GM21526 (cell line): ENCODE measurements around the gene RBM24.

ENCODE experiments used
- ATAC-seq: cut with Tn5 transposase; IDR thresholded peaks from one replicate; pipeline ENCODE4 v1.9.1; 2021; ENCODE audit warnings: moderate library complexity; ENCODE audit not compliant: unreplicated experiment, low FRiP score

RBM24 gene

DNA sequence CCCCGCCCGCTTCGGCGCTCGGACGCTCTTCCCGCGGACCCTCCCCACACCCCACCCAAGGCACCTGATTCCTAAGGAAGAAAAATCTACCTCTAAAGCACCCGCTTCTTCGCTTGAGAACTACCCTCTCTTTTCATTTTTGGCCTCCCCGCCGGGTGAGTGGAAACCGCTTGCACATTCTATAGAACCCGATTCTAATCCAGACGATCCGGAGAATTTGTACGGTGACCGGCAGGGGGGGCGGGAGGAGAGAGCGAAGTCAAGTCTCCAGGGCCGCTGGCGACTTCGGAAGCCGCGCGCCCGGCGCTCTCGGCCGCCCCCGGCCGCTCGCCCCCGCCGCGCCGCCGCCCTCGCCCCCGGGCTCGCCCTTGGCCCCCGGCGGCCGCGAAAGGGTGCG, at the start of gene RBM24:
TSS of gene RBM24 (plus strand) at position 262 of the 397 bp plus-strand sequence. CDS start 221 bp downstream, outside the sequence.
- no peak for ATAC-seq

DNA sequence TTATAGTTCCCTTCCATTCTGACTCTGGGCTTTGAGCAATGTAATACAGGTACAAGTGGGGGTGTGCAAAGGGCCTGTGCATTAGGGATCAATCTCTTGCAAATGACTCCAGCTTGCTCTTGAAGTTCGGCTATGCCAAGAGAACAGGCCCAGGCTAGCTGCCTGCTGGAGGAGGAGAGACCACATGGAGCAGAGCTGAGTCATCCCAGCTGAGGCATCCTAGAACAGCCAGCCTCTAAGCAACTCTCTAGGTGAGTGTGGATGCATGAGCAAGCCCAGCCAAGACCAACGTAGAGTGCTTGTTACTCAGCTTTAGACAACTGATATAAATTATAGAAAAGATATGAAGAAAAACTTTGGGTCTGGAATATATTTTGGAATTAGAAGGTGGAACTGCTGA, 47.6 kb upstream of the RBM24 start:
- ATAC-seq = no peak

DNA sequence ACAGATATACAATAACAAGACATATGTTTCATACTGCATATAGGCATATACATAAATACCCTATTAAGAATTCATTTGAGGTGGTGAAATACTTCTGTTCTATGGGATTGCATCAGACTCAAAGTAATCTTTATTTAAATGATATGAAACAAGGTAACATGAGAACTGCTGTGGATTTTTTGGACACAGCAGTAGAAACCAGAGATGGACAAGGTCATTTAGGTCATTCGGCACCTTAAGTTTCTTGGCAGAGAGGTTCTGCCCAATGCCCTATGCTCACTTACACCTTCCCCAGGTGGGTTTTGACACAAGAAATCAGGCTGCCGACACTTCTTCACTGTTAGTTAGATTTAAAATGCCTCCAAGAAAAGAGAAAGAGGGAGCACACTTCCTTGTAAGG, 43.9 kb upstream of the RBM24 start:
- no peak for ATAC-seq

DNA sequence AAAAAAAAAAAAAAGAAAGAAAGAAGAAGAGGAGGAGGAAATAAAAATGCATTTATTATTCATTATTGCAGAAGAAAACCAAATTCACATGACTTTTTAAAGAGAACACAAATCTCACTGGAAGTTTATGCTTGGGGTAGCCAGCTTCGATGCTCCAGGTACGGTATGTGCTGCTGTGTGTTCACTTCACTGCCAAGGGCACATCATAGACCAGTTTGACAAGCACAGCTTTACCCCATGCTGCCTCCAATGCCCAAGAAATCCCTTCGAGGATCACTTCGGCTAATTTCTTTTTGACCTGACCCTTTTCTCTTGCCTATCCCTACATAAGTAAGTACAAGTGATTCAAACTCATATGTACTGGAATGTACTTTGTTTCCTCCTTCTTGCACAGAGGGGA, 41.9 kb upstream of the RBM24 start:
- no peak for ATAC-seq

DNA sequence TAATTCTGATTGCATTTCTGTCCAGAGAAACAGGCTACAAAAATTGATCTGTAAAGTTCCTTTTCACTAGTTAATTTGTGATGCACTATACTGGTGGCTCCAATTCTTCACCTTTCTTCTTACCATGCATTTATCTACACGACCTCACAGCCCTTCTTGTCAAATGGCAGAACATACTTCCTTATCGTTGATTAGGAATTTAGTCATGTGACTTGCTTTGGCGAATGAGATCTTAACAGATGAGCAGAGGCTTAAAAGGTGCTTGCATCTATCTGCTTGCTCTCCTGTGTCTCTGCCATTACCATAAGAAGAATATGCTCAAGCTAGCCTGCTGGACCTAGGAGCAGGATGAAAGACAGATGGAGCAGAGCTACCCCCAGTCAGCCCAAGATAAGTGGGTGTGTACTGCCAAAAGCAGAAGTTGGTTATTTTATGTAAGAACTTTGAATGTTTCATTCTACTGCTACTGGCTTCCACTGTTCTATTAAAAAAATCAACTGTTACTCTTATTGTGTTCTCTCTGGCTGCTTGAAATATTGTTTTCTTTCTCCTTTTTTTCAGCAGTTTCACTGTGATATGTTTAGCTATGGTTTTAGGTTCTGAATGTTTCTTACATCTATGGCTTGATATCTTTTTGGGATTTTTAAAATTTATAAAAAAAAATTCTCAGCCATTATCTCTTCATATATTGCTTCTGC, 40.2 kb upstream of the RBM24 start:
- ATAC-seq = no peak

DNA sequence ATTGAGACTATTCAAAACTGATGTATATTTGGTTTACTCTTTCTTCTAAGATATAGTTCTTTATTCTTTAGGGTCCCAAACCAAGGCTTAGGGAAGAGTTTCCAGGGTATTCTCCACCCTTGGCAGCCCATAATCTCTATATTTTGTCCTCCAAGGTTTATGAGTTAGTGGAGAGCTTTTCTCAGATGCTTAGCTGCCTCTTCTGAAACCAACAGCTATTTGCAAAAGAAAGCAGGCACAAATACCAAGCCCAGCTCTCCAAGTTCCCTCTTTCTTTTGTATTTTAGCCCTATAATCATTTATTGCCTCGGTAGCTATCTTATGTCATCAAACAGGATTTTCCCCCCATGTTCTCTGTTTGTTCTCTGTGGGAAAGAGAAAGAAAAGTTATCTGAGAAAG, 39.1 kb upstream of the RBM24 start:
- ATAC-seq = no peak

DNA sequence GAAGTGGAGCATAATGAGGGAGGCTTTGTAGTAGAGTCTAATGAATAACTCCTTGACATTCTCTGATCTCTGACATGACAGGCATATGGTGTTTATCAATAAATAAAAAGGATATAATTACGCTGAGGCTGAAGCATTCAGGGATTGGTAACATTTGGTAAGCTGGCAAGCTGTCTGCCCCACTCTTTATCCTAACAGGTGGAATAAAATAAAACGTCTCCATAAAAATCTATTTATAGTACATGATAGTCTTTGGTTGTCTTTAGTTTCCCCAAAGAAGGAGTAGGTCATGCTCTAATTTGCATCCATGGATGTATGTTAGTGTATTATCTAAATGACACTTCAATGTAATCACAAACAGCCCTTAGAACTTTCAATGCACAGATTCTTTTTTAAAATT, 30.9 kb upstream of the RBM24 start:
- no peak for ATAC-seq

DNA sequence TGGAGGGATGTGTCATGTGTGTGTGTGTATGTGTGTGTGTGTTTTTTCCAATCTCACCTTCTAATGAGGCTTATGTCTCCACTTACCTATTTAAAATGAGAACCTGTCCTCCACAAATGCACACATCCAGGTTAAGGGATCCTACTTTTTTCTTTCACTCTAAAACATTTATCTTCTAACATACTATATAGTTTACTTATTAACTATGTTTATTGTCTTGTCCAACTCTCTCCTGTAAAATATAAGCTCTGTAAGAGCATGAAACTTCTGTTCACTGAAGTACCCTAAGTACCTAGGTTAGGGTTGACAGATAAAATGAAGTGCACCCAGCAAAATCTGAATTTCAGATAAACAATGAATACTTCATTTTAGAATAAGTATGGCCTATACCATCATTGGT, 29.2 kb upstream of the RBM24 start:
- ATAC-seq = no peak

DNA sequence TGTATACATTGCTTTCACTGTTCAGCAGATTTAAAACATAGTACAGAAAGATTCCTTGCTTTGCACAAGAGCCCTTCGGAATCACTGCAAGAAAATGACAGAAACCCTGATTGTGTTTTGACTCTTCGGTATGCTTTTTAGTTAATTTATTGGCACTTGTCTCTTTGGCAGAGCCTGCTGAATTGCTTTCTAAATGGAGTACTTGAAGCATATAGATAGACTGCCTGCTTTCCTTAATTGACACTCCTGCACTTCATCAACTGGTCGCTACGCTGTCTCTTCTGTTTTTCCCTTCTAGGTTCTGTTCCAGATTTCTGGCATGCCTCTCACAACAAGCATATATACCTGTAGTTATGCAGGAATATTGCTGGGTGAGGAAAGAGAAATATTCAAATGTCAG, 22.4 kb upstream of the RBM24 start:
- ATAC-seq = no peak

DNA sequence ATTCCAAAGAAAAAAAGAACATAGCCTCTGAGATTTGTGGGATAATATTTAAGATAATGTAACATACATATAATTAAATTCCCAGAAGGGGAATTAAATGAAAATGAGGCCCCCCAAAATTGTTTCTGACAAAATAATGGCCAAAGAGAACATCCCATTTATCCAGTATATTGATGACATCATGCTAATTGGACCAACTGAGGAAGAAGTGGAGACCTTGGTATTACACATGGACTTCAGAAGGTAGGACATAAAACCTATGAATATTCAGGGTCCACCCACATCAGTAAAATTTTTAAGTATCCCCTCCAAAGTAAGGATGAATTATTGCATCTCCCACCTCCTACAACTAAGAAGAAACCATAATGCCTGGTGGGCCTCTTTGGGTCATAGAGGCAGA, 15.6 kb upstream of the RBM24 start:
- no peak for ATAC-seq

DNA sequence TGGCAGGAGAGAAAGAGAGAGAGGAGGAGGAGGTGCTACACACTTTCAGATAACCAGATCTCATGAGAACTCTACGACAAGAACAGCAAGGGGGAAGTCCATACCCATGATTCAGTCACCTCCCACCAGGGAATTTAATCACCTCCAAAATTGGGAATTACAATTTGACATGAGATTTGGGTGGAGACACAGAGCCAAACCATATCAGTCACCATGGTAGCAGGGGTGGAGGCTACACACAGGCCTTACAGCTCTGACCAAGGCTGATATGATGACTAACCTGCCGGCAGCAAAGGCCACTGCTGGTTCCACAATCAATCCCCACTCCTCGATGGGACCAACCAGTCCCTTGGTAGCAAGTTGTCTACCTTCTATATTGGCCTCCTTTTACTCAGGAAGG, 13.6 kb upstream of the RBM24 start:
- ATAC-seq = no peak

DNA sequence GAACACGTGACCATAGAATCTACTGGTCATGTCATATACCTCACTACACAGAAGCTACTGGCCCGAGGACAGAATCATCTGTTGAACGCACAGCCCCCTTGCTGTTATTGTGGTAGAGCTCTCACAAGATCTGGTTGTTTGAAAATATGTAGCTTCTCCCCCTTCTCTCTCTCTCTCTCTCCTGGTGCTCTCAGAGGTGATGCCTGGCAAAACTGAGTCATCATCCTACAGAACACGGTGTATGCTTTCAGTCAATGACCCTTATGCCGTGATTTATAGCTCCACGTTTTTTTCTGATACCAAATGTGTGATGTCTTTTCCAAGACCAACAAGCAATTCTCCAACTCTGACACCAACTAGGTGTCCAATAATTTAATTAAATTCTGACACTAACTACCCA, 13.0 kb upstream of the RBM24 start:
- ATAC-seq = no peak

DNA sequence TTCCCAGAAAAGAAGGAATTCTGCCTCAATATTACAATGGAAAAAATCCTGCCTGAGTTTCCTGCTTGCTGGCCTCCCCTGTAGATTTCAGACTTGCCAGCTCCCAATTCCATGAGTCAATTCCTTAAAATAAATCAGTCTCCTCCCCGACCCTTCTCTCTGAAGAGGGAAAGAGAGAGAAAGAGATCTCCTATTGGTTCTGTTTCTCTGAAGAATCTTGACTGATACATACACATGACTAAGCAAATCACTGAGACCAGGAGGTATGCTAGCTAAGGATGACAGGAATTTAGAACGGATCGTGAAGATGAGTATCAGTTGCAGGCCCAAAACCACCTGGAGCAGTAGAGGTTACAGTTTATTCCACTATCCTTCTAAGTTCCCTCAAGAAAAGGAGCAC, 11.3 kb upstream of the RBM24 start:
- ATAC-seq = no peak

DNA sequence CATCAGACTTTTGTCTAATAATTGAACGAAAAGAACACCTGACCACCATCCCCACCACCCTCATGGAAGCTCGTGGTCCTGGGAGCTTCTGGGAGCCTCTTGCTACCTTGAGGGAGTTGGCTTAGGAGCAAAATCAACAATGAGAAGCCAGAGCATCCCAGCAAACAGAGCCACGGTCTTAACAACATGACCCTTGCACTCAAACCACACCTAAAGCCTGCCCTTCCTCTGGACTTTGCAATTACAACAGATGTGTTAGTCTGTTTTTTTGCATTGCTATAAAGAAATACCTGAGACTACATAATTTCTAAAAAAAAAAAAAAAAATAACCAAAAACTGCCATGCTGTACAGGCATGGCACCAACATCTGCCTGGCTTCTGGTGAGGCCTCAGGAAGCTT, 9.5 kb upstream of the RBM24 start:
- ATAC-seq = no peak

DNA sequence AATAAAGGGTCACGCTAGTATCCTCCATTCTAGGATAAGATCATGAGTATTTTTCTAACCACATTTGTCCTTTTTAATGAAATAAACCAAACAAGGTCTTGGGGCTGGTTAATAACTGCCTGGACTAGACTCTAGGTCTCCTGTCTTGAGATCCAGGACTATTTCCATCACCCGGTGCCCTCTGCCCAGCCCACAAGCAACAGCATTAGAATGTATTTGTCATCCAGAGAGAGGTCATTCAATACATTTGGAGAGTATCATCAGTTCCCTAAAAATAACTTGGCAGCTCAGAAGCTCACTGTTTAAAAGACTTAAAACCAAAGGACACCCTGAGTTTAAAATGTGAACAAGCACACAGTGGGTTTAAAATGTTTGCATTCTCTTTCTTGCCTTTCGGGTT, 4.4 kb upstream of the RBM24 start:
- ATAC-seq = no peak

DNA sequence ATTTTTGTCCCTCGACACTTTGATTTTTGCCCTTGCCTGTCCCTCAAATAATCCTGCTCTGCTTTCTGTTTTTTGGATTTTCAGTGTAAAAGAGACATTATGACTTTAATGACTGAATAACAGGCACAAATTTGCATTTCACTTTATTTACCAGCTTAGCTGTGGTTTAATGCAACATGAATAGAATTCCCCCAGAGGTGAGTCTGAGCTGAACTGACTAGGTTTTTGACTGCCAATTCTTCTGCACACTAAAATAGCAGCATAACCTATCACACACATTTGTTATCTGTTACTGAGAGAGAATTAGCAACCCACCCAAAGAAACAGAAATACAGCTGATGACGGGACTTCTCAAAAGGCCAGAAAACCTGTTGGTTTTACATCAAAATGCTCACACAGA, 3.9 kb upstream of the RBM24 start:
- ATAC-seq = no peak

DNA sequence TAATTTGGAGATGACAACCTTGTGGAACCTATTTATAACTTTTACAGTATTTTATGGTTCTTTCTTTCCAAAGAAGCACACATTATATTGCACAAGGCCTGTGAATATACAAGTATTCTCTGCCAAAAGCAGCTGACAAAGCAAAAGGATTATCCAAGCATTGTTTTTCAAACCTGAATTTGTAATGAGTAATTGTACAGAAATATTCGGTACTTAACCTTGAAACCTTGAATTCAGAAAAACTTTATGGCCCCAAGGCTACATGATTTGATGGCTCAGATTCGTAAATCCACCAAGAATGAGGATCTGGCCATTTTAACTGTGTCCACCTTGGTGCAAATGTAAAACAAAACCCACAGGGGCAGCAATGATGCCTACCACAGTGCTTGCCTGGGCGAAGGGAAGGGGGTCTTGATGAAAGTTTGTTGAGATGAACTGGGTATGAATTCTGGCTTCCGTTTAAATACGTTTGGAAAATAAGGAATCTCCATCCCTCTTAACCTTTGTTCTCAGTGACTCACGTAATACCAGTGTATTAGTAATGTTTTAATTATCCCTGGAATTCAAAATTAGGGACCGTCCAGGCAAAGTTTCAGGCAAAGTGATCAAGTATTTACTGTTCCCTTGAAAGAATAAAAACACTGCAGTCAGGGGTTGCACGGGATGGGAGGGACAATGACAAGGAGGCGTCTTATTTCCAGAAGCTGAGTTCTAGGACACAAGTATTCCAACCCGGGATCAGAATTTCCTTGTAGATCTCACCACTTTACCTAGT, 2.7 kb upstream of the RBM24 start:
- ATAC-seq = no peak

DNA sequence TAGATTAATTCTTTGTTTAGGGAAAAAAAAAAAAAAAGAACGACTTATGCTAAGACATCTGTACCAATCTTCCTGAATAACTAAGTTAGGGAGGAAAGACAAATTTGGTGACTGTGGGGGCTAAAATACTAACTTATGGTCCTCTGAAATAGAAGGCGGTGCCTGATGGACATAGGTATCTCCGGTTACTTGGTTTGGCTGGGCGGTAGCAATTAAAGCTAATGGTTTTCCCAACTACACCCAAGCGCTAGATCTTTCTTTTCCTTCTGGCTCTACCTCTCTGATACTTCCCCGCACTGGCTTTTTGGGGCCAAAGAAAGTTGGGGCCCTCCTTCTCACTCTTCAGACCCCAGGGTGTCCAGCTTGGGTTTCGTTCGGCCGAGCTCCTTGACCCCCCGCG, 1.0 kb upstream of the RBM24 start:
- ATAC-seq = no peak

DNA sequence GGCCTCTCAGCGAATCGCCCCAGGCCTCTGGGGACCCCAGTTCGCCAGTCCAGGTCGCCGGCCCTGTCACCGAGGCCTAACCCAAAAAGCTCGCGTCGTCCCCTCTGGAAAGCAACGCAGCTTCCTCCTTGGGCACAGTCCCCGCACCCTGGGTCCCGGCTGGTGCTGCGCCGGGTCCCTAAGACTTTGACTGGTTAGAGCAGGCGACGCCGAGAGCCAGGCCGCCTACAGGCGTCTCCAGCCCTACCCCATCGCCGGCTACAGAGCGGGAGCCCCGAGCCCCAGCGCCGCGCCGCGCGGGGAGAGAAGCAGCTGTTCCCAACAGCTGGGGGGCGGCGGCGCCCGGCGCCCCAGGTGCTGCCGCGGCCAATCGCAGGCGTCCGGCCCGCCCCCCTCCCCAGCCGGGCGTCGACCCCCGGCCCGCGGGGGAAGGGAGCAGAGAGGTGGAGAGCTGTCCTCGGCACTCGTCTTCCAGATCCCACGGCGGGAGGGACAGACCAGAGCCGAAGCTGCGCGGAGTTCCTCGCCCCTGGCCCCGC, 540 bp upstream of the RBM24 start:
- no peak for ATAC-seq

DNA sequence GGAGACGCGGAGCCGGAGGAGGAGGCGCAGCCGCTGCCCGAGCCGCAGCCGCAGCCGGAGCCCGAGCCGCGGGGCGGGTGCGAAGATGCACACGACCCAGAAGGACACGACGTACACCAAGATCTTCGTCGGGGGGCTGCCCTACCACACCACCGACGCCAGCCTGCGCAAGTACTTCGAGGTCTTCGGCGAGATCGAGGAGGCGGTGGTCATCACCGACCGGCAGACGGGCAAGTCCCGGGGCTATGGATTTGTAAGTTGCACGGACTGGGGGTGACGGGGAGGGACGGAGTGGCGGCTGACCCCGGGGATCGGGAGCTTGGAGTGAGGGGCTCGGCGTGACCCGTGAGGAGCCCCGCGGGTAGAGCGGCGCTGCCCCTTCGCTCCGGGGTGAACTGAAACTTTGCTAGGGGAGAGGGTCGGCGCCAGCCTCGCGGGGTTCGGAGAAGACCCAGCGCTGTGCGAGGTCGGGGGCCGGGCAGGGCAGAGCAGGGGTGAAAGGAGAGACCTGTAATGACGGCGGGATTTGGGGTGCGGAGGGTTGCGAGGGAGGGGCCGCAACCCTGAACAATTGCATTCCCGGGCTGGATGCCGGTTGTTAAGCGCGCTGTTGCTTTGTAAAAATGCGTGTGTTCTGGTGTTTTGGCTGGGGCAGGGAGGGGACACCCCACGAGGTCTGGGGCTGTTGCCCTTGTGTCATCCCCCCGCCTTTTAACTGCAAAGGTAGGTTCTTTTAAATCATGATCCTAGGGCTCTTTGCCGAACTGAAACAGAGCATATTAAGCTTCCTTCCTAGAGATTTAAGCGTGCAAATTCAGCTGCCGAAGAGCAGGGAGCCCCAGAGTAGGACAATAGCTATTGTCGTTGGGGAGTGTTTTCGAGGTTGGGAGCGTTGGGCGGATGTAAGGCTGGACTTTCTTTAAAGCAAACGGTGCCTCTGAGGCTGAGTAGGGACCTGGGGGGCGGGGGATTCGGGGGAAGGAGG, 628 bp downstream of the RBM24 start:
- no peak for ATAC-seq

DNA sequence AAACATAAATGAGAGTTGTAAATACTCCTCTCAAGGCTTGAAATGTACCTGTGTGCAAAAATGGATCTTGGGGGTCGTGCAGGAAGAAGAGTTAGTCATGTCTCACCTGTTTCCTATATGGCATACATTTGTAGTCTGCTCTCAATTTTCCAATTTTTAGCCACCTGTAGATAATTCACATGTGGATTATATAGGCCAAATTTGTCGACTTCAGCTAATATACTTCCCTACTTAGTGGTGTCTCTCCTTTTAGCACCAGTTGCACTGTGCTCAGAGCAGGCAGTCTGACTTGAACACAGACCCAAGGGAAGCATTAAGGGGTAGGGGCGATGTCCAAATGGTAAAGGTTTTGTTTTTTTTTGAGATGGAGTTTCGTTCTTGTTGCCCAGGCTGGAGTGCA, 1.9 kb downstream of the RBM24 start:
- no peak for ATAC-seq
